Right forelimb (tissue), 1 donor: ENCODE results near the gene TAF11L7.
"Not testable (repeated sequence)": the region's sequence is repeated elsewhere in the genome, so short reads cannot be mapped to it uniquely, and the experiment has no call there.

Experiments
- DNase-seq: peaks from one replicate; pipeline ENCODE4 v3.0.0-alpha.2; 2018

TAF11L7 gene

DNA sequence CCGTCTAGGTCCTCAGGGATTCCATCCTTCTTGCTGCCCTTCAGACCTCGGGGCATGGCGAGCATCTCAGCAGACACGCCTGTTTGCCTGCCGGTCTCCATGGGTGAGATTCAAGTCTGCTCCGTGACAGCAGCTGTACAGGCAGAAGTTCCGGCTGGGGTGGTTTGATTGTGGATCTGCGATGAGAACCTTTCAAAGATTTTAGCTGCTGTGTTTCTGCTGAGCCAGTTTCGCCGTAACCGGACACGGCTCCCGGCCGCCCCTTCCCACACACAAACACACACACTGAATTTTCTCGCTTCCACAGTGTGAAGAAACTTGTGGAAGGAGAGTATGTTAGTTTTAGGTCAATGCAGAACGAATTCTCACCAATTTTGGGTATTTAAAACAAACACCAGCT, at the start of gene TAF11L7:
TAF11L7 (minus strand) TSS at position 101 of the 400 bp plus-strand sequence.
- DNase-seq: not testable (repeated sequence)

DNA sequence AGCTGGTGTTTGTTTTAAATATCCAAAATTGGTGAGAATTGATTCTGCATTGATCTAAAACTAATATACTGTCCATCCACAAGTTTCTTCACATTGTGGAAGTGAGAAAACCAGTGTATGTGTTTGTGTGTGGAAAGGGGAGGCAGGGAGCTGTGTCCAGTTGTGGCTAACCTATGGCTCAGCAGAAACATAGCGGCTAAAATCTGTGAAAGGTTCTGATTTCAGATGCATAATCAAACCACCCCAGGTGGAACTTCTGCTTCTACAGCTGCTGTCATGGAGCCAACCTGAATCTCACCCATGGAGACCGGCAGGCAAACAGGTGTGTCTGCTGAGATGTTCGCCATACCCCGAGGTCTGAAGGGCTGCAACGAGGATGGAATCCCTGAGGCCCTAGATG, 48.6 kb upstream of the TAF11L7 start, which contains the start of gene TAF11L14:
TAF11L14 (plus strand) TSS at position 301 of the 400 bp plus-strand sequence.
- DNase-seq: no peak

DNA sequence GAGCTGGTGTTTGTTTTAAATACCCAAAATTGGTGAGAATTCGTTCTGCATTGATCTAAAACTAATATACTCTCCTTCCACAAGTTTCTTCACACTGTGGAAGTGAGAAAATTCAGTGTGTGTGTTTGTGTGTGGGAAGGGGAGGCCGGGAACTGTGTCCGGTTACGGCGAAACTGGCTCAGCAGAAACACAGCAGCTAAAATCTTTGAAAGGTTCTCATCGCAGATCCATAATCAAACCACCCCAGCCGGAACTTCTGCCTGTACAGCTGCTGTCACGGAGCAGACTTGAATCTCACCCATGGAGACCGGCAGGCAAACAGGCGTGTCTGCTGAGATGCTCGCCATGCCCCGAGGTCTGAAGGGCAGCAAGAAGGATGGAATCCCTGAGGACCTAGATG, 46.2 kb upstream of the TAF11L7 start, which contains the start of gene TAF11L13:
TAF11L13 (plus strand) TSS at position 301 of the 400 bp plus-strand sequence.
- DNase-seq: not testable (repeated sequence)

DNA sequence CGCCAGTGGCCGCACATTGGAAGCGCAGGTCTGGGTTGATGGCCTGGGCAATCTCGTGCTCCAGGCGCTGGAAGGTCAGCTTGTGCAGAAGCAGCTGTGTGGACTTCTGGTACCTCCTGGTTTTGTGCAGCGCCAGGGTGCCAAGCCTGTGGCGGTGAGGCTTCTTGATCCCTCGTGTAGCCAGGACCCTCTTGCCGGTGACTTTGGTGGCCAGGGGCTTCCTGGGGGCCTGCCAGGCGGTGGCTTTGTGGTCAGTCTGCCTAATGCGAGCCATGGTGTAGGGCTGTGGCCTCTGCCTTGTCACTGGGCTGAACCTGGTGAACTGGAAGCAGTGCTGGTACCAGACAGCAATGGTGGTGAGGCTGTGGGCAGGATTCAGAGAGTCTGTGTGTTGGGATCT, 40.1 kb upstream of the TAF11L7 start:
- DNase-seq: no peak

DNA sequence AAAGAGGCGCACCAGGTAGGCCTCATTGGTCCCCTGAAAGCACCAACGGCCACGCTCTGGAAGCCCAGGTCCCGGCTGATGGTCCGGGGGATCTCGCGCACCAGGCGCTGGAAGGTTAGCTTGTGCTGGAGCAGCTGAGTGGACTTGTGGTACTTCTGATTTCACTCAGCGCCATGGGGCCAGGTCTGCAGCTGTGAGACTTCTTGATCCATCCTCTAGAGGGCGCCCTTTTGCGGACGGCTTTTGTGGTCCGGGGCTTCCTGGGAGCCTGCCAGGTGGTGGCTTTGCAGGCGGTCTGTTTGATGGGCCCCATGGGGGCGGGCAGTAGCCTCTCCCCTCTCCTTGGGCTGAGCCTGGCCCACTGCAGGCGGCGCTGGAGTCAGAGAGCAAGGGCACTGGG, 35.1 kb upstream of the TAF11L7 start:
- DNase-seq: no peak

DNA sequence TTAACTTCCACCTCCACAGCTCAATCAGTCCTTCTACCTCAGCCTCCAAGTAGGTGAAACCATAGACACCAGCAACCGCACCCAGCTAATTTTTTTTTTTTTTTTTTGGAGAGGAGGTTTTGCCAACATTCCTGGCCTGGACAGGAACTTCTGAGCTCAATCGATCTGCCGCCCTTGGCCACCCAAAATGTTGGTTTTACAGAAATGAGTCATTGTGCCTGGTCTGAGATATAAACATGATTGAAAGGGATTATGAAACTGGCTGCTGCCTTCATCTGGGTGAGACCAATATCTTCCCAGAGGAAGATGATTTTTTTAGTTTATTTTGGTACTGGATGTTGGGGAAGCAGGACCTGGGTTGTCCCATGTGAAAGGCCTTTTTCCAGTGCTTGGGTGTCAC, 33.8 kb upstream of the TAF11L7 start:
- DNase-seq: no peak

DNA sequence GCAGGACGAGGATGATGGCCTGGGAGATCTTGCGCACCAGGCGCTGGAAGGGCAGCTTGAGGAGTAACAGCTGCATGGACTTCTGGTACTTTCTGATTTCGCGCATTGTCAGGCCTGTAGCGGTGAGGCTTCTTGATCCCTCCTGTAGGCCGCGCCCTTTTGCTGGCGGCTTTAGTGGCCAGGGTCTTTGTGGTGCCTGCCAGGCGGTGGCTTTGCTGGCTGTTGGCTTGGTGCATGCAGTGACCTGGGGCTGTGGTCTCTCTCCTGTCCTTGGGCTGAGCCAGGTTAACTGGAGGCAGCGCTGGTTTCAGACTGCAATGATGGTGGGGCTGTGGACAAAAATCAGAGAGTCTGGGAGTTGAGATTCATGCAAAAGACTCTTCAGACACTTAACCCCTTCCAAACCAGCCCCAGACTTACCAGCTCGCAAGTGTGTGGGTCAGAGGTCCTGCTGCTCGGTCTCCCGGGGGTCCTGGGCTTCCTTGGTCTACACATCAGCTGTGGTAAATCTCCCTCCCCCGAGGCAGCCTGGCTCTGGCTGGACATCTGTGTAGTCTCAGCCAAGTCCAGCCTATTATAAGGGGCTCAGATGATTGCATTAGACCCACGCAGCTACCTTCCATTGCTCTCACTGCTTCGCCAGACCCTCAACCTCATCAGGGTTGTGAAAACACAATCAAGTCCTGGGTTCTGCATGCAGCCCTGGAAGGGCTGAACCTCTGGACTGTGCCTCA, 29.5 kb upstream of the TAF11L7 start:
- no peak for DNase-seq

DNA sequence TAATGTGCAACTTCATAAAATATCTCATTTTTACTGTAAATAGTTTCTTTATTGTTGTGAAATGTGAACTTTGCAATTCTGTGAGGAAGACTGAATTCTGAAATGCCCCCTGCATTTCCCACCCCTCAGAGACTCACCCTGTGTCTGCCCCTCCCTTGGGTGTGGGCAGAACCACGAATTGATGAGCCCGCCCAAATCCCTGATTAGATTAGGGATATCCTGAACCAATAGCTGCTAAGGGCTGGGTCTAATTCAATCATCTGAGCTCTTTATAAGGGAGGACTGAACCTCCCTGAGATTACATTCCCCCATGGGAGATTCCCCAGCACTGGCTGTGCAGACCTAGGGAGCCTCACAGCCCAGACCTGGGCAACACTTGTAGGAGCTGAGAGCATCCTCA, 24.5 kb upstream of the TAF11L7 start, which contains the start of gene TAF11L12:
TAF11L12 (plus strand) TSS at position 301 of the 400 bp plus-strand sequence.
- not testable (repeated sequence) for DNase-seq

DNA sequence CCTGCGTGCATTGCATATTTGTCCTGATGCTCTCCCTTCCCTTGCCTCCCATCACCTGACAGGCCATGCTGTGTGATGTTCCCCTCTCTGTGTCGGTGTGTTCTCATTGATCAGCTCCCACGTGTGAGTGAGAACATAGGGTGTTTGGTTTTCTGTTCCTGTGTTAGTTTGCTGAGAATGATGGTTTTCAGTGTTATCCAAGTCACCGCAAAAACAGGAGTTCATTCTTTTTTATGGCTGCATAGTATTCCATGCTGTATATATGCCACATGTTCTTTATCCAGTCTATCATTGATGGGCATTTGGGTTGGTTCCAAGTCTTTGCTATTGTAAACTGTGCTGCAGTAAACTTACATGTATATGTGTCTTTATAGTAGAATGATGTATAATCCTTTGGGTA, 21.9 kb upstream of the TAF11L7 start:
- not testable (repeated sequence) for DNase-seq

DNA sequence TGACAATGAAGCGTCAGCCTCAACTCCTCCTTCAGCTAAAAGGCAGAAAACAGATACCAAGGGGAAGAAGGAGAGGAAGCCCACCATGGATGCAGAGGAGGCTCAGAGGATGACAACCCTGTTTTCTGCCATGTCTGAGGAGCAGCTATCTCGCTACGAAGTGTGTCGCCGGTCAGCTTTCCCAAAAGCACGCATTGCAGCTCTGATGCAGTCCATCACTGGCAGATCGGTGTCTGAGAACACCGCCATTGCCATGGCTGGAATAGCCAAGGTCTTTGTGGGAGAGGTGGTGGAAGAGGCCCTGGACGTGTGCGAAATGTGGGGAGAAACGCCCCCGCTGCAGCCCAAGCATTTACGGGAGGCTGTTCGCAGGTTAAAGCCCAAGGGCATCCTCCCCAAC, 19.4 kb upstream of the TAF11L7 start:
- DNase-seq: no peak

DNA sequence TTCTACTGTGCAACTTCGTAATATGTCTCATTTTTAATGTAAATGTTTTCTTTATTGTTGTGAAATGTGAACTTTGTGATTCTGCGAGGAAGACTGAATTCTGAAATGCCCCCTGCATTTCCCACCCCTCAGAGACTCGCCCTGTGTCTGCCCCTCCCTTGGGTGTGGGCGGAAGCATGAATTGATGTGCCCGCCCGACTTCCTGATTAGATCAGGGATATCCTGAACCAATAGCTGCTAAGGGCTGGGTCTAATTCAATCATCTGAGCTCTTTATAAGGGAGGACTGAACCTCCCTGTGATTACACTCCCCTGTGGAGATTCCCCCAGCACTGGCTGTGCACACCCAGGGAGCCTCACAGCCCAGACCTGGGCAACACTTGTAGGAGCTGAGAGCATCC, 18.3 kb upstream of the TAF11L7 start, which contains the start of gene TAF11L11:
TAF11L11 (plus strand) TSS at position 304 of the 400 bp plus-strand sequence.
- not testable (repeated sequence) for DNase-seq

DNA sequence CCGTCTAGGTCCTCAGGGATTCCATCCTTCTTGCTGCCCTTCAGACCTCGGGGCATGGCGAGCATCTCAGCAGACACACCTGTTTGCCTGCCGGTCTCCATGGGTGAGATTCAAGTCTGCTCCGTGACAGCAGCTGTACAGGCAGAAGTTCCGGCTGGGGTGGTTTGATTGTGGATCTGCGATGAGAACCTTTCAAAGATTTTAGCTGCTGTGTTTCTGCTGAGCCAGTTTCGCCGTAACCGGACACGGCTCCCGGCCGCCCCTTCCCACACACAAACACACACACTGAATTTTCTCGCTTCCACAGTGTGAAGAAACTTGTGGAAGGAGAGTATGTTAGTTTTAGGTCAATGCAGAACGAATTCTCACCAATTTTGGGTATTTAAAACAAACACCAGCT, 12.2 kb upstream of the TAF11L7 start, which contains the start of gene TAF11L10:
TAF11L10 (minus strand) TSS at position 101 of the 400 bp plus-strand sequence.
- DNase-seq: not testable (repeated sequence)

DNA sequence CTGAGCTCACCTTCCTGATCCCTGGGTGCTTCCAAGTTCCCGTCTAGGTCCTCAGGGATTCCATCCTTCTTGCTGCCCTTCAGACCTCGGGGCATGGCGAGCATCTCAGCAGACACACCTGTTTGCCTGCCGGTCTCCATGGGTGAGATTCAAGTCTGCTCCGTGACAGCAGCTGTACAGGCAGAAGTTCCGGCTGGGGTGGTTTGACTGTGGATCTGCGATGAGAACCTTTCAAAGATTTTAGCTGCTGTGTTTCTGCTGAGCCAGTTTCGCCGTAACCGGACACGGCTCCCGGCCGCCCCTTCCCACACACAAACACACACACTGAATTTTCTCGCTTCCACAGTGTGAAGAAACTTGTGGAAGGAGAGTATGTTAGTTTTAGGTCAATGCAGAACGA, 8.7 kb upstream of the TAF11L7 start, which contains the start of gene TAF11L9:
TAF11L9 (minus strand) TSS at position 140 of the 400 bp plus-strand sequence.
- DNase-seq: not testable (repeated sequence)

DNA sequence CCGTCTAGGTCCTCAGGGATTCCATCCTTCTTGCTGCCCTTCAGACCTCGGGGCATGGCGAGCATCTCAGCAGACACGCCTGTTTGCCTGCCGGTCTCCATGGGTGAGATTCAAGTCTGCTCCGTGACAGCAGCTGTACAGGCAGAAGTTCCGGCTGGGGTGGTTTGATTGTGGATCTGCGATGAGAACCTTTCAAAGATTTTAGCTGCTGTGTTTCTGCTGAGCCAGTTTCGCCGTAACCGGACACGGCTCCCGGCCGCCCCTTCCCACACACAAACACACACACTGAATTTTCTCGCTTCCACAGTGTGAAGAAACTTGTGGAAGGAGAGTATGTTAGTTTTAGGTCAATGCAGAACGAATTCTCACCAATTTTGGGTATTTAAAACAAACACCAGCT, 5.3 kb upstream of the TAF11L7 start, which contains the start of gene TAF11L8:
TAF11L8 (minus strand) TSS at position 101 of the 400 bp plus-strand sequence.
- not testable (repeated sequence) for DNase-seq
